RWPE2 (cell line): ENCODE data around the gene BMP6.

Experiments
- ATAC-seq: fragments of 200-7000 bp; cut with Tn5 transposase; 3 replicates; pipeline ENCODE4 v1.9.1; 2021; ENCODE audit warnings: low read depth
- DNase-seq: peaks from one replicate; pipeline ENCODE4 v3.0.0-alpha.2; 2020; ENCODE audit warnings: low spot score
- H3K27ac ChIP-seq: fragments of 450-650 bp; 2 replicates; pipeline ENCODE4 v1.5.1; 2017; ENCODE audit warnings: mild to moderate bottlenecking; ENCODE audit not compliant: poor library complexity, severe bottlenecking
- H3K27me3 ChIP-seq: fragments of 250-450 bp; sonication (Bioruptor Pico); 2 replicates; pipeline ENCODE4 v1.5.1; 2021; ENCODE audit warnings: mild to moderate bottlenecking, moderate library complexity; ENCODE audit not compliant: insufficient read depth, poor library complexity, severe bottlenecking
- H3K36me3 ChIP-seq: fragments of 250-450 bp; sonication (Bioruptor Pico); 2 replicates; pipeline ENCODE4 v1.5.1; 2020; ENCODE audit warnings: low read depth, mild to moderate bottlenecking, moderate library complexity
- H3K4me1 ChIP-seq: fragments of 250-450 bp; sonication (Bioruptor Pico); 2 replicates; pipeline ENCODE4 v1.5.1; 2021; ENCODE audit warnings: mild to moderate bottlenecking, moderate library complexity; ENCODE audit not compliant: insufficient read depth, poor library complexity, severe bottlenecking
- H3K4me3 ChIP-seq: fragments of 250-450 bp; sonication (Bioruptor Pico); 2 replicates; pipeline ENCODE4 v1.5.1; 2021; ENCODE audit warnings: mild to moderate bottlenecking, moderate library complexity; ENCODE audit not compliant: severe bottlenecking
- H3K9me3 ChIP-seq: fragments of 250-450 bp; sonication (Bioruptor Pico); 2 replicates; pipeline ENCODE4 v1.5.1; 2021; ENCODE audit warnings: mild to moderate bottlenecking, moderate library complexity; ENCODE audit not compliant: severe bottlenecking
- CTCF ChIP-seq: fragments of 450-650 bp; IDR thresholded peaks from one replicate; pipeline ENCODE4 v1.5.1; 2017; ENCODE audit warnings: mild to moderate bottlenecking, moderate library complexity; ENCODE audit not compliant: poor library complexity, severe bottlenecking

The BMP6 gene

GRCh38 chr6:7747901-7748504 is 22.1 kb downstream of the BMP6 start:
- Histone ChIP-seq H3K4me1 (no peaks in the 10 kb centered on the region), H3K27ac (no peak overlapping the region), H3K27me3 (peaks cover 7% of the 10 kb centered on the region), H3K9me3 (no peaks in the 10 kb centered on the region), H3K4me3 (no peak overlapping the region), H3K36me3 (no peaks in the 10 kb centered on the region)
- DNase-seq = no peak
- no peak for TF ChIP-seq CTCF
- ATAC-seq = no peak

- no peaks in the 10 kb centered on the region for H3K9me3 ChIP-seq
- peaks cover 7% of the 10 kb centered on the region for H3K27me3 ChIP-seq
- ATAC-seq = no peak
- H3K4me1 ChIP-seq = no peaks in the 10 kb centered on the region
- no peaks in the 10 kb centered on the region for H3K36me3 ChIP-seq
- no peak for DNase-seq
- H3K27ac ChIP-seq = no peak overlapping the region
- TF ChIP-seq CTCF = no peak
- H3K4me3 ChIP-seq = no peak overlapping the region
Measured at GRCh38 chr6:7749478-7749877, 23.6 kb downstream of the BMP6 start.

GRCh38 chr6:7750197-7750596 is 24.3 kb downstream of the BMP6 start:
- H3K27ac ChIP-seq = no peak overlapping the region
- H3K27me3 ChIP-seq = peaks cover 7% of the 10 kb centered on the region
- DNase-seq = no peak
- no peaks in the 10 kb centered on the region for H3K9me3 ChIP-seq
- no peaks in the 10 kb centered on the region for H3K36me3 ChIP-seq
- no peak overlapping the region for H3K4me3 ChIP-seq
- no peaks in the 10 kb centered on the region for H3K4me1 ChIP-seq
- no peak for ATAC-seq
- TF ChIP-seq CTCF = no peak

DNA sequence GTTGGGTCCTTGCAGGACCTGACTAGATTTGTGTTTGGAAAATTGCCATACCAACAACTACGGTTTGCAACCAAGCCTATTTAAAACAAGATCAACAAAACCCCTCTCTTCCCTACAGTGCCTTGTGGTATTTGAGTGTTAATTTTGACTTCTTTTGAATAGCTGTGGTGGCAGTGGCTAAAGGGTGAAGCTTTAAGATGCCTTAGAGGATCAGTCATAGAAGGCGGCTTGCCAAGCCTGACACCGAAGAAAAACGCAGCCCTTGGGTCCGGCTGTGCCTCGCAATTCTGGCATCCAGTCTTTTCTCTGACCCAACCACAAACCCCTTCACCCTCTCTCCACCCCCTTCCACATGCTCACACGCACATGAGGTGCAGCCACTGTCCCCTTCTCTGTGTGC is 32.6 kb downstream of the BMP6 start:
- no peak overlapping the region for H3K27ac ChIP-seq
- TF ChIP-seq CTCF = no peak
- ATAC-seq (peak; percentile 85), DNase-seq (no peak)
- H3K36me3 ChIP-seq = no peaks in the 10 kb centered on the region
- H3K4me1 ChIP-seq = no peaks in the 10 kb centered on the region
- H3K9me3 ChIP-seq = no peaks in the 10 kb centered on the region
- peaks cover 12% of the 10 kb centered on the region for H3K27me3 ChIP-seq
- no peak overlapping the region for H3K4me3 ChIP-seq

DNA sequence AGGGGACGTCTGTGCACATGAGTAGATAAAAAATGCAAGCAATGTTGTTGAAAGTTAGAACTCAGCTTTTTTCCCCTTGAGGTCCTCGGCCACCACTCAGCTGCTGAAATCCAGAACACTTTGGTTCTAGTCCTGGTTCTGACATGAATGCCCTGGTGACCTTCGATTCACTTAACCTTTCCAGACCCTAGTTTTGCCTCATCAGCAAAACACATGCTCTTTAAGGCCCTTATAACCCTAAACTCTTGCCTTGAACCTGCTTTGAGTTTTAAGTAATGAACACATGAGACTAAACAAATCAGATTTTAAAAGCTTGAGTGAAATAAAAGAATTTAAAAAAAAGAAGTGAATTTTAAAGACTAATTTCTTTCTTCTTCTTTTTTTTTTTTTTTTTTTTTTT is 33.4 kb downstream of the BMP6 start:
- Histone ChIP-seq H3K4me3 (no peak overlapping the region), H3K27me3 (peaks cover 12% of the 10 kb centered on the region), H3K4me1 (no peaks in the 10 kb centered on the region), H3K27ac (no peak overlapping the region), H3K36me3 (no peaks in the 10 kb centered on the region), H3K9me3 (no peaks in the 10 kb centered on the region)
- TF ChIP-seq CTCF = no peak
- ATAC-seq = no peak
- no peak for DNase-seq
